ENCODE measurements around the gene PSMG3.

The PSMG3 gene

GRCh38 chr7:1559626-1560590 lies 9.9 kb downstream of the PSMG3 start:
- DNase-seq (ENCODE audit: extremely low read depth in 1 of 2, low read depth in 1 of 2): no peak

DNA sequence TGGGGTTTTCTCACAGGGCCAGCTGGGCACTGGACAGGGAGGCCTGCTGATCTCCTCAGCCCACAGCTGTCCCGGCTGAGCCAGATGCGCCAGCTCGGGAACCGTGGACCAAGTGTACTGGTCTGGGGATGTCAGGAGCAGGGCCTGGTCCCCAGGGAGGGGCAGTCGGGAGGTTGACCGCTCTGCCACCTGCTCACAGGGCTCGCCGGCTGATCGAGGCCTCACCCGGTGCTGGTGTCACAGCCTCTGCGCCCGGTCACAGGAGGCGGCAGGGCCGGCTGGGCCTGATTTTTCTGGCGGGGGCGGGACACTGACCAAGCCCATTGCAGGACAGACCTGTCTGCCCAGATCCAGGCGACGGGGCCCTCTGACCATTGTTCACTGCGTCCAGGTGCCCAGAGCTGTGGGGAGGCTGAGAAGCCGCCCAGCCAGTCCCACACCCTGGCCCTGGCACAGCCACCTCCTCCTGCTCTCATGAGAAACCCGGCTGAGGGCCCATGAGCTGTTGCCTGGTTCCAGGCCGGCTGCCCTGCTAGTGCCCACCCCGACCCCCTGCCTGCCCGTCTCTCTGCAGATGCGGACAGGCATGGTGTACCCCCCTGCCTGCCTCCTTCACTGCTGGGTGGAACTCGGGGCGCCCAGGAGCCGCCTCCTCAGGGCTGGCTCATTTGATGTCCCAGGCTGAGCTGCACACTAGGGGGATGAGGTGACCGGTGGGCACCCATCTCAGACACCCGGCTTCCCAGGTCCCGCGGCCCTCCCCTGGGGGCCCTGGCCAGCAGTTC lies 10.8 kb downstream of the PSMG3 start:
- no peak for DNase-seq (ENCODE audit: extremely low read depth in 1 of 2, low read depth in 1 of 2)

- DNase-seq (ENCODE audit: extremely low read depth in 1 of 2, low read depth in 1 of 2): no peak
Measured at GRCh38 chr7:1558181-1558811, 11.5 kb downstream of the PSMG3 start.

GRCh38 chr7:1557771-1558170 lies 12.1 kb downstream of the PSMG3 start:
- DNase-seq (ENCODE audit: extremely low read depth in 1 of 2, low read depth in 1 of 2): no peak

GRCh38 chr7:1557006-1557405 lies 12.8 kb downstream of the PSMG3 start:
- DNase-seq (ENCODE audit: extremely low read depth in 1 of 2, low read depth in 1 of 2): no peak

GRCh38 chr7:1555813-1556543 lies 13.9 kb downstream of the PSMG3 start, which contains the start of gene TMEM184A:
Gene TMEM184A, minus strand, starts transcription at chr7:1556205. Its CDS starts 721 bp downstream, at chr7:1555484.
- DNase-seq (ENCODE audit: extremely low read depth in 1 of 2, low read depth in 1 of 2): no peak

DNA sequence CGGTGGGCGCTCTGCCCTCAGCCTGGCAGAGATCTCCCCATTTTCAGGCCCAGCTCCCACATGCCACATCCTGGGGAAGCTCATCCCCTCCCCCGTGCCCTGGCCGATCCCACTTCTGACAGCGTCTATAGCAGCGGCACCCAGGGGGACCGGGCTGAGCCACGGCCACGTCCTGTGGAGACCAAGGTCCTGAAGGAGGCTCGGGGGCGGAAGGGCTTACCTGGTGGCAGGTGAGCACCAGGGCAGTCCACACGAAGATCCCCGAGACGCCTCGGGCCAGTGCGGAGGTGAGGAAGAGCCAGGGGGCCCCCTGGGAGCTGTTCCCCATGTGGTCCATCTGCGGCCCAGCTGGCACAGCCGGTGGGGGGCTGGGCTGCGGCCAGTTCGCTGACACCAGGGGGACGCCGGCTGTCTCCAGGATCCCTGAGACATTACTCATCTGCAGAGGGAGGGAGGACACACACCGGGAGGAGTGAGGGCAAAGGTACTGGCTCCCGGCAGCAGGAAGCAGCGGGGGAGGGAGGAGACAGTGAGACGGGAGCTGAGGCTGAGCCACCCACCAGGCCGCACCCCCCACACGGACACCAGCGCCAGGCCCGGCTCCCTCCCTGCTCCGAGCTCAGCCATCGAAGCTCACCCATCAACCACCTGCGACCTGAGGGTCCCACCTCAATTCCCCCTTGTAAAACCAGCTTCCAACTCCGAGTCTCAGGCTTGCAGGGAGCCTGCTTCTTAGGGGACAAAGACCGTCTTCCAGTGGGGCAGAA lies 14.6 kb downstream of the PSMG3 start:
- no peak for DNase-seq (ENCODE audit: extremely low read depth in 1 of 2, low read depth in 1 of 2)

DNA sequence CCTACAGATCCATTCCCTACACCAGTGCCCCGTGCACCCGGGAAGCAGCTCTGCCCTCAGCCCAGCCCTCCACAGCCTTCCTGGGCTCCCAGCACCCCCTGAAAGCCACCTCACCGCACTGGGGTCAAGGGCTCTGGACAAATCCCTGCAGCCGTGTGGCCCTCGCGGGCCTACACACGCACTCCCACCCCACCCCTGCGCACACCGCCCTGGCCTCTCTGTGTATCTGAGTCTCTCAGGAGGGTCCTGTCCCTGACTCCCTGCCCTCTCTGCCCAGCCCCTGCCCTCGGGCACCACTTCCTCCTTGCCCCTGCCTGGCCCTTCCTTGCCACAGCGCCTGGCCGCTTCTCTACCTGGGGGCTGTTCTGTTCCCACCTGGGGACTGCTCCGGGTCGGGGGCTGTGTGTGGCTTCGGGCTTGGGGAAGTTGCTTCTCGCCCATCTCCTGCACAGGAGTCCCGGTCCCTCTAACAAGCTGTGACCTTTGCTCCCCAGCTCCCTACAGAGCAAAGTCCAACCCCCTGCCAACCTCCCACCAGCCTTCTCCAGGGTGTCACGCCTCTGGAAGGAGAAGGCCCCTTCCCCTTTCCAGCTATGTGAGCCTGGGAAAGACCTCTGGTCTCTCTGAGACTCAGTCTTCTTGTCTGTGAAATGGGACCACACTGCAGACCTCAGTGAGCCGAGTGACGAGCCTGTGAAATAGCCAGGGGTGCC lies 15.3 kb downstream of the PSMG3 start:
- DNase-seq (ENCODE audit: extremely low read depth in 1 of 2, low read depth in 1 of 2): no peak

GRCh38 chr7:1553512-1554210 lies 16.2 kb downstream of the PSMG3 start:
- DNase-seq (ENCODE audit: extremely low read depth in 1 of 2, low read depth in 1 of 2): no peak

DNA sequence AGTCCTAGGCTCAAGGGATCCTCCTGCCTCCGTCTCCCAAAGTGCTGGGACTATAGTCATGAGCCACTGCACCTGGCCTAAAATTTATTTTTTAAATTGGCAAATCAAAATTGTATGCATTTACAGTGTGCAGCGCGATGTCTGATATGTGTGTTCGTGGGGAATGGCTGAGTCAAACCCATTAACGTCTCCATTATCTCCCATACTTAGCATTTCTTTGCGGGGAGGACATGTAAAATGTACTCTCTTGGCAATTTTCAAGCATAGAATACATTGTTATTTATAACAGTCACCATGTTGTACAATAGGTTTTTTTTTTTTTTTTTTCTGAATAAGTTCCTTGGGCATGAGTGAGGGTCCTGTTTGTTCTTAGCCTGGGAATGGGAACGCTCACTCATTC lies 17.6 kb downstream of the PSMG3 start:
- DNase-seq (ENCODE audit: extremely low read depth in 1 of 2, low read depth in 1 of 2): no peak

DNA sequence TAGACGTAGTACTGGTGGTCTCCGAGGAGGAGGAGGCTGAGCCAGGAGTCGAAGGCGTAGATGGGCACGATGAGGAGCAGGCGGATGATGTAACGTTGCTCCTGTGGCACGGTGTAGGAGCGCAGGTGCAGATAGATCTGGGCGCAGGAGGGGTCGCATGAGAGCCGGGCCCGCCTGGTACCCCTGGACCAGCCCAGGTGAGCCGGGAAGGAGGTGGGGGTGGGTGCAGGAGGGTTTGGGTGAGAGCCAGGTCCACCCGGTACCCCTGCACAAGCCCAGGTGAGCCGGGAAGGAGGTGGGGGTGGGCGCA lies 19.0 kb downstream of the PSMG3 start:
- no peak for DNase-seq (ENCODE audit: extremely low read depth in 1 of 2, low read depth in 1 of 2)

GRCh38 chr7:1550005-1550845 lies 19.6 kb downstream of the PSMG3 start:
- no peak for DNase-seq (ENCODE audit: extremely low read depth in 1 of 2, low read depth in 1 of 2)

GRCh38 chr7:1549357-1550004 lies 20.4 kb downstream of the PSMG3 start:
- DNase-seq (ENCODE audit: extremely low read depth in 1 of 2, low read depth in 1 of 2): no peak

GRCh38 chr7:1548944-1549343 lies 20.9 kb downstream of the PSMG3 start:
- no peak for DNase-seq (ENCODE audit: extremely low read depth in 1 of 2, low read depth in 1 of 2)

DNA sequence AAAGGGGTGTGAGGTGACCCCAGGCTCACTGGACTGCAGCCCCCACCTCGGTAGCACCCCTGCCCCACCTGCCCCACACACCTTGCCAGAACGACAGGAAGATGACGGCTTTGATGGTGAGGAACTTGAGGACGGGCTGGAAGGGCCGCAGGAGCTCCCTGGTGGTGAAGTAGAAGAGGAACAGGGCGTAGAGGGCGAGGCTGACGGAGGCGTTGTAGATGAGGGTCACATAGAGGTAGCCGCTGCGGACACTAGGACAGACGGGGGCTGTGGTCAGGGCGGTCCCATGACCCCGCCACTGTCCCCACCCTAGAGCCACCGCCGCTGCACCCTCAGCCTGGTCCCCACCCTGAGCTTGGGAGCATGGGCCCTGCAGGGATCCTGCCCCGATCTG lies 21.4 kb downstream of the PSMG3 start:
- no peak for DNase-seq (ENCODE audit: extremely low read depth in 1 of 2, low read depth in 1 of 2)

DNA sequence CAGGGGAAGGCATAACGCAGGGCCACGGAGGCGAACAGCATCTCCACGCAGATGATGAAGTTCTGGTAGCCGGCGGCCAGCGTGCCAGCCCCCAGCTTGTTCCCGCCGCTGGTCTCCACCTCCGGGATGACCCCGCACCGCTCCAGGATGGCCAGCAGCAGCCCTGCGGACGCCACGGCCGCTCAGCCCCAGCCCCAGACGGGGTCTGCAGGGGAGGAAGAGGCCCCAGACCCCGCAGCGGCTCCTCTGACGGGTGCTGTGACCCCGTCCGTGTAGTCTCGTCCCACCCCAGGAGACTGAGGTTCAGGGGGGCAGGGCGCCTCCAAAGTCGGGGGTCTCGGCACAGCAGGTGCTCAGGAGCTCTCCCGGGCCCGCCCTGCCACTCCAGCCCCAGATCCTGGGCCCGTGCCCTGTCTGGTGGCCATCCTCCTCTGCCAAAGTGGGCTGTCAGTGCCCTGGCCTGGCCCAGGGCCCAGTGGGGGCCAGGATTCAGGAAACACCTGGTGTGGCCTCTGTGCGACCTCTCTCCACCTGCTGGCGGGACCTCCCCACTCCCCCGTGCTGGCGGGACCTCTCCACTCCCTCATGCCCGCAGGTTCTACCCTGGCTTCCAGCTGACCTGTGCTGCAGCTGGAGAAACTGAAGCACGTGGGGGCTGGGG lies 21.9 kb downstream of the PSMG3 start:
- DNase-seq (ENCODE audit: extremely low read depth in 1 of 2, low read depth in 1 of 2): no peak

All from activated CD8-positive, alpha-beta memory T cell treated with anti-CD3 and anti-CD28 coated beads for 1 hour (primary cell).